Activated CD8-positive, alpha-beta memory T cell treated with anti-CD3 and anti-CD28 coated beads for 36 hours (primary cell): ENCODE measurements around the gene TLCD3B. TPM values are rescaled to one million over a fixed set of nuclear protein-coding genes. Genes with fewer than 3 reads are reported as not detected.
"Not testable (repeated sequence)": the region's sequence is repeated elsewhere in the genome, so short reads cannot be mapped to it uniquely, and the experiment has no call there.

Source experiments
- CTCF ChIA-PET: fragments of 350-600 bp; sonication (Branson Sonifier 250); formaldehyde crosslinking; loops from one replicate; lab custom pipeline; 2021; ENCODE audit warnings: antibody characterized with exemption; lab: Charles Lee
- POLR2A ChIA-PET: fragments of 350-600 bp; sonication (Branson Sonifier 250); formaldehyde crosslinking; loops from one replicate; lab custom pipeline; 2021; ENCODE audit warnings: antibody characterized with exemption; lab: Charles Lee
- total RNA-seq, 2 experiments: library from RNA; stranded (reverse); gene quantifications; one replicate each; pipeline ENCODE4 v1.2.3, GENCODE V29; 2021

Gene TLCD3B
- total RNA-seq, 2 experiments from 2014 or later, result 1.1 to 1.4 TPM

DNA sequence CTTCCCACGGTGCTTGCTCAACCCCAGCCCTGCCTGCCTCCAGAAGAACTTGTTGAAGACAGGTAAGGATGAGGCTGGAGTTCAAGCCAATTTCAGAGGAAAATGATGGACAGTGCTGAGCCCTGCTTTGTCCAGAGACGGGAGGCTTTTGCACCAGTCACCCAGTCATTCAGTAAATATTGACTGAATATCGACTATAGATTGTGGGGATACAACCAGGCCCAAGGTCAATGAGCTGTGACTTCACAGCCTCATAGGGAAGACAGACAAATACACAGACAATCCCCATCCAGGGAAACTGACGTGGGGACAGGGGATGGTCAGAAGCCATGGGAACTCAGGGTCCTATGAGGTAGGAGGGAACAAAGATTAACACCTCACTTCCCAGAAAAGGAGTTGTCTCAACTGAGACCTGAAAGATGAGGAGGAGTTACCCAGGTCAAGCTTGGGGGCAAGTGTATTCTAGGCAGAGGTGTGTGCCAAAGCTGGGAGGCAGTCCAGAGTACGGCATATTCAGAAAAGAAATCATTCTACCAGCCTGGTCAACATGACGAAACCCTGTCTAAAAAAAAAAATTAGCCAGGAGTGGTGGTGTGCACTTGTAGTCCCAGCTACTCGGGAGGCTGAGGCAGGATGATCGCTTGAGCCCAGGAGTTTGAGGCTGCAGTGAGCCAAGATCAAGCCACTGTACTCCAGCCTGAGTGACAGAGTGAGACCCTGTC is 14.4 kb downstream of the TLCD3B start:
- CTCF ChIA-PET, result interaction anchor here (1.3 kb wide), 1 partner anchor 316 kb away, joined by 5 read pairs; no protein-coding TSS in a partner anchor
- POLR2A ChIA-PET, result no interaction called here

DNA sequence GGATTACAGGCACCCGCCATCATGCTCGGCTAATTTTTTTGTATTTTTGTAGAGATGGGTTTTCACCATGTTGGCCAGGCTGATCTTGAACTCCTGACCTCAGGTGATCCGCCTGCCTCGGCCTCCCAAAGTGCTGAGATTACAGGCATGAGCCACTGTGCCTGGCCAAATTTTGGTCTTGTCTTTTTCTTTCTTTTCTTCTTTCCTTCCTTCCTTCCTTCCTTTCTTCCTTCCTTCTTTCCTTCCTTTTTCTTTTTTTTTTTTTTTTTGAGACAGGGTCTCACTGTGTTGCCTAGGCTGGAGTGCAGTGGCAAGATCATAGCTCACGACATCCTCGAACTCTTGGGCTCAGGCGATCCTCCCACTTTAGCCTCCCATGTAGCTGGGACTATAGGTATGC is 15.6 kb downstream of the TLCD3B start:
- ChIA-PET CTCF (interaction anchor here (0.7 kb wide), 2 partner anchors 36 to 39 kb away, joined by 3 to 4 read pairs; no protein-coding TSS in a partner anchor), POLR2A (interaction anchor here (0.7 kb wide), 1 partner anchor 39 kb away, joined by 3 read pairs; no protein-coding TSS in a partner anchor)

DNA sequence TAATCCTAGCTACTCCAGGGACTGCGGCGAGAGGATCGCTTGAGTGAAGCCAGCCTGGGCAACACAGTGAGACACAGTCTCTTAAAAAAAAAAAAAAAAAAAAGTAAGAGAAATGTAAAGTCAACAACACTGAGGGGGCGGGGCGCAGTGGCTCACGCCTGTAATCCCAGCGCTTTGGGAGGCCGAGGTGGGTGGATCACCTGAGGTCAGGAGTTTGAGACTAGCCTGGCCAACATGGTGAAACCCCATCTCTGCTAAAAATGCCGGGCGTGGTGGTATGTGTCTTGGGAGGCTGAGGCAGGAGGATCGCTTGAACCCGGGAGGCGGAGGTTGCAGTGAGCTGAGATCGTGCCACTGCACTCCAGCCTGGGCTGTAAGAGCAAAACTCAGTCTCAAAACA is 18.5 kb downstream of the TLCD3B start:
- POLR2A ChIA-PET, result not testable (repeated sequence)
- CTCF ChIA-PET, result interaction anchor here (0.7 to 1.3 kb wide), 4 partner anchors 19 to 315 kb away, joined by 3 read pairs; no protein-coding TSS in a partner anchor

- ChIA-PET CTCF (interaction anchor here (1.3 kb wide), 1 partner anchor 20 kb away, joined by 3 read pairs; no protein-coding TSS in a partner anchor), POLR2A (interaction anchor here (0.6 kb wide), 1 partner anchor 1166 kb away, joined by 4 read pairs; no protein-coding TSS in a partner anchor)
These were observed 19.2 kb downstream of the TLCD3B start for GRCh38 chr16:30011714-30012504.

- POLR2A ChIA-PET, result interaction anchor here (0.6 kb wide), 1 partner anchor 1166 kb away, joined by 4 read pairs; no protein-coding TSS in a partner anchor
These were observed 20.0 kb downstream of the TLCD3B start, which contains the start of gene DOC2A for GRCh38 chr16:30010844-30011713. DOC2A (minus strand) TSS chr16:30011027; CDS start chr16:30010222, 805 bp downstream.

DNA sequence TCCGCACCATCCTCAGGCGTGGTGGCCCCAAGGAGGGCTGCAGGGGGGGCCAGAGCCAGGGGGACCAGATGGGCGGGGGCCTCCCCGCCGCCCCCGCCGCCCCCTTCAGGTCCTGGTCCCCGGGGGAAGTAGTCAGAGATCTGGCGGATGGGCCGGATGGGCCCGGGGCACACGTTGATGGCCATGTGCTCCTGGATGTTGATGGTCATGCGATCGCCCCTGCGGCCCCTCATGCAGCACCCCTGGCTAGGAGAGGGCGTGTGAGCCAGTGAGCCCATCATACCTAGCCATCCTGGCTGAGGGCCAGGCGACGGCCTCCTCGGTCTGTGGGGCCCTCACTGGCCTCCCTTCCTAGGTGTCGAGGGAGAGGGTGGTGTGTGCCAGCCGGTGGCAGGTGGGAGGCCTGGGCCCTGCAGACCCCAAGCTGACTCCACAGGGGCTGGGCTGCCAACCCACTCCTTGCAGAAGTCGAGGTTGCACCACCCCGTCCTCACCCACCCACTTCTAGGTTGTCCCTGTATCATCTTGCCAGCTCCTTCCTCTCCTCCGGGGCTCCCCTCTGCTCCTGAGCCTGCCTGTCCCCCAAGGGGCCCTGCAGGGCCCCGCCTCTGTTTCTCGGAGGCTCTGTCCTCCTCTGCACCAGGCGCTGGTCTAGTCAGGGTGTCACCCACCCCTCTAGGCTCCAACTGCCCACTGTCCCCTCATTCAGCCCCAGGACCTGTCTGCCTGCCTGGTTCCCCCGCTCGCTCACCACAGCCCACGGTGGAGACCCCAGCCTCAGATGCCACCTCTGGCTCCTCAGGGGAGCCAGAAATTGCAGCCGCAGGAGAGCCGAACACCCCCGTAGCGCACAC is 20.9 kb downstream of the TLCD3B start:
- ChIA-PET CTCF (interaction anchor here (1.6 kb wide), 1 partner anchor 85 kb away, joined by 3 read pairs; no protein-coding TSS in a partner anchor), POLR2A (no interaction called here)

More at GRCh38 chr16:30010844-30011713, 20.0 kb downstream of the TLCD3B start, which contains the start of gene DOC2A:
- CTCF ChIA-PET, result interaction anchor here (1.6 kb wide), 1 partner anchor 86 kb away, joined by 3 read pairs; no protein-coding TSS in a partner anchor

- POLR2A ChIA-PET, result no interaction called here
- CTCF ChIA-PET, result interaction anchor here (1.0 to 1.6 kb wide), 2 partner anchors 13 to 84 kb away, joined by 3 read pairs; partner anchors contain the start of gene INO80E
These were observed 21.8 kb downstream of the TLCD3B start for GRCh38 chr16:30009085-30009862.

DNA sequence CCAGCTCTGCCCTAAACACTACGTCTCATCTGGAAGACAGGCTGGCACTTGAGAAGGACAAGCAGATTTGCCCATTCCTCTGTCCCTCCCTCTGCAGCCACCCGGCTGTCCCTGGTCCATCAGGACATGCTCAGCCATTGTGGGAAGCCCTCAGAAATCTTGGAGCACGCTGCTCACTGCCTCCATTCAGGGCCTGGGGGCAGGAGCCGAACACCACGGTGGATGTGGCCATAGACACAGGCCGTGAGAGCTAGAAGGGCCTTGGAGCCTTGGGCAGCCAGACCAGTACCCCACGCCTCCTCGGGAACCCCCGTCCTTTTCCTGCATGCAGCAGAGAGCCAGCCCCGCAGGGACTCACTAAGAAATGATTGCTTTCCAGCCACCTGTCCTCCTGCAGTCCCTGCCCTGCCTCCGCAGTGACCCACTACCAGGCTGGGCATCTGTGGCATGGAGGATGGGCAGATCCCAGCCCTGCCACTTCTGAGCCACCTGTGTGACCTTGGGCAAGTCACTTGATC is 23.6 kb downstream of the TLCD3B start:
- ChIA-PET CTCF (interaction anchor here (3.1 kb wide), 1 partner anchor 10 kb away, joined by 10 read pairs; the partner anchor contains the start of gene INO80E), POLR2A (no interaction called here)

- ChIA-PET POLR2A (no interaction called here), CTCF (interaction anchor here (1.2 to 3.1 kb wide), 4 partner anchors 10 to 315 kb away, joined by 4 to 10 read pairs (median 6); partner anchors contain the start of gene INO80E)
These were observed 24.3 kb downstream of the TLCD3B start for GRCh38 chr16:30006659-30007377.

DNA sequence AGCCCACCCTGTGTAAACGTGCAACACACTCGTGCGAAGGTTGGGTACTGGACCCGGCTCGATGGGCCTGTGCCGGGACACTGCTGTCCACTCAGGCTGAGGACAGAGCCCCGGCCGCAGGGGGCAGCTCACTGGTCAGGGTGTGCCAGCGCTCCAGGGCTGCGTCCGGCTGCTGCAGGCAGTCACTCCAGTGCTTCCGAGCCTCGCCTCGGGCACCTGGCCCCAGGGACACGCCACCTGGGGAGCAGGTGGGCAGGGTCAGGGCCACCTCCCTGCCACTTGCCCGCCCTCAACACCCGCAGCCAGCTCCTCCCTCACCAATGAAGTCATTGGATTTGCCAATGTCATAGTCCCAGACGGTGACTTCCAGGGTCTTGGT is 25.0 kb downstream of the TLCD3B start:
- ChIA-PET POLR2A (no interaction called here), CTCF (interaction anchor here (0.6 to 3.1 kb wide), 6 partner anchors 9 to 315 kb away, joined by 3 to 10 read pairs (median 4); partner anchors contain the start of genes INO80E and TLCD3B)

DNA sequence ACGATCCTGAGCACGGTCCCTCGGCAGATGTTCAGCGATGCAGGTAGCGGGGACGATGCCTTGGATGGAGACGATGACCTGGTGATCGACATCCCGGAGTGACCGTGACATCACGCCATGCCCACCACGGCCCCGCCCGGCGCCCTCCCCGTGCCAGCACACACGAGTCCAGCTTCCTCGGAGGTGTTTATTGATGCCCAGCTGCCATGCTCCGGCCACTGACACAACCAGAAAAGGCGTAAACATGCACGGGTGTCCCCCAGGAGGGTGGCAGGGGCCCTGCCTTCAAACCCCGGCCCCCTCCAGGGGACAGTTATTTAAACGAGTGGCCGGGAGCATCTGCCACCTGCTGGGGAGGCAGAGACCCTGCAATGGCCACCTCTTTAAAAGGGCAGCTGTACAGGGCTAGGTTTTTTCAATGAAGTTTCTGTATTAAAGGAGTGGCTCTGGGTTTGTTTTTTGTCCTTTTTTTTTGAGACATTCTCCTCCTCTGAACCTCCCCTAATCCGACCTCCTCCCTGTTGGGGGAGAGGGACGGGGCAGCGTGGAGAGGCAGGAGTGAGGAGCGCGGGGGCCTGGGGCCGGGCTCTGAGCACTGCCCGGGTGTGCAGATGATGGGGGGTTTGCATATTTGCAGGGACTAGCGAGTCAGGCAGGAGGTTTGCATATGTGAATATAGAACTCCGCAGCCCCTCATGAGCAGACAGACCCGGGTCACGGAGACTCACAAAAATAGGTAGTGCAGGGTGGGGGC is 25.6 kb downstream of the TLCD3B start:
- ChIA-PET POLR2A (no interaction called here), CTCF (interaction anchor here (0.6 to 3.1 kb wide), 9 partner anchors 8 to 404 kb away, joined by 3 to 10 read pairs (median 4); partner anchors contain the start of genes INO80E and TLCD3B)

GRCh38 chr16:30004811-30005242 is 26.2 kb downstream of the TLCD3B start:
- ChIA-PET CTCF (interaction anchor here (0.7 to 3.1 kb wide), 8 partner anchors 8 to 405 kb away, joined by 3 to 10 read pairs (median 4); partner anchors contain the start of gene INO80E), POLR2A (no interaction called here)

GRCh38 chr16:30004424-30004776 is 26.7 kb downstream of the TLCD3B start:
- POLR2A ChIA-PET, result no interaction called here
- CTCF ChIA-PET, result interaction anchor here (1.1 to 2.1 kb wide), 4 partner anchors 14 to 303 kb away, joined by 3 to 6 read pairs (median 4); no protein-coding TSS in a partner anchor

- ChIA-PET POLR2A (no interaction called here), CTCF (interaction anchor here (1.1 to 1.3 kb wide), 3 partner anchors 14 to 303 kb away, joined by 3 to 4 read pairs (median 4); no protein-coding TSS in a partner anchor)
These were observed 27.2 kb downstream of the TLCD3B start for GRCh38 chr16:30003670-30004423.
